Common myeloid progenitor, CD34-positive (primary cell): ENCODE results near the gene PLCL1.

ENCODE experiments used
- CTCF ChIA-PET: fragments of 350-600 bp; sonication (Branson Sonifier 250); formaldehyde crosslinking; loops from one replicate; lab custom pipeline; 2021; ENCODE audit warnings: antibody characterized with exemption; lab: Charles Lee
- POLR2A ChIA-PET: fragments of 350-600 bp; sonication (Branson Sonifier 250); formaldehyde crosslinking; loops from one replicate; lab custom pipeline; 2021; ENCODE audit warnings: antibody characterized with exemption; lab: Charles Lee
- DNase-seq, 3 donors: peaks; one replicate each; pipeline versions ENCODE4 v3.0.0 to v3.0.0-alpha.2; 2013
- H3K27ac ChIP-seq, 2 experiments: 1 replicate in 1 of 2; 2 replicates in 1 of 2; pipeline ENCODE4 v1.7.0; 2013; ENCODE audit warnings: inconsistent platforms in 2 of 2, low read length in 2 of 2, mild to moderate bottlenecking in 2 of 2, low read depth in 1 of 2, moderate library complexity in 1 of 2; ENCODE audit not compliant: severe bottlenecking in 2 of 2, insufficient read depth in 1 of 2, poor library complexity in 1 of 2
- H3K27me3 ChIP-seq, 5 experiments: replicated peaks in 2 of 5; 1 replicate in 3 of 5; 2 replicates in 2 of 5; pipeline versions ENCODE4 v1.6.1 to v1.7.0; 2013; ENCODE audit warnings: low read length in 4 of 5, mild to moderate bottlenecking in 2 of 5, moderate library complexity in 2 of 5, inconsistent platforms in 1 of 5; ENCODE audit not compliant: insufficient read depth in 5 of 5, control insufficient read depth in 4 of 5
- H3K36me3 ChIP-seq, 4 experiments: 1 replicate in 2 of 4; 2 replicates in 2 of 4; pipeline versions ENCODE4 v1.6.1 to v1.7.0; 2013; ENCODE audit warnings: low read length in 3 of 4, control low read depth in 1 of 4, mild to moderate bottlenecking in 1 of 4; ENCODE audit not compliant: control insufficient read depth in 4 of 4, insufficient read depth in 4 of 4
- H3K4me1 ChIP-seq, 4 experiments: 1 replicate in 3 of 4; 2 replicates in 1 of 4; pipeline versions ENCODE4 v1.6.1 to v1.7.1; 2013; ENCODE audit warnings: low read length in 3 of 4, mild to moderate bottlenecking in 3 of 4, control low read depth in 1 of 4, inconsistent platforms in 1 of 4, moderate library complexity in 1 of 4; ENCODE audit not compliant: control insufficient read depth in 4 of 4, insufficient read depth in 4 of 4; ENCODE audit errors: control extremely low read depth in 1 of 4
- H3K4me3 ChIP-seq, 7 experiments: 1 replicate in 4 of 7; 2 replicates in 3 of 7; pipeline versions ENCODE4 v1.5.1 to v1.7.0; 2013; ENCODE audit warnings: mild to moderate bottlenecking in 7 of 7, low read length in 6 of 7, moderate library complexity in 6 of 7, inconsistent platforms in 2 of 7, low read depth in 2 of 7, control low read depth in 1 of 7; ENCODE audit not compliant: insufficient read depth in 4 of 7, control insufficient read depth in 1 of 7; ENCODE audit errors: extremely low read depth in 1 of 7
- H3K9me3 ChIP-seq, 5 experiments: 1 replicate in 4 of 5; 2 replicates in 1 of 5; pipeline versions ENCODE4 v1.6.1 to v1.7.1; 2013; ENCODE audit warnings: low read length in 4 of 5, mild to moderate bottlenecking in 2 of 5, inconsistent platforms in 1 of 5, low read depth in 1 of 5, moderate library complexity in 1 of 5; ENCODE audit not compliant: control insufficient read depth in 4 of 5, insufficient read depth in 2 of 5; ENCODE audit errors: control extremely low read depth in 1 of 5
- WGBS: methylation state at CpG from one replicate; pipeline ENCODE4 v1.1.5; 2013; ENCODE audit not compliant: insufficient coverage; 5-methylcytosine and 5-hydroxymethylcytosine counted together

Gene PLCL1

DNA sequence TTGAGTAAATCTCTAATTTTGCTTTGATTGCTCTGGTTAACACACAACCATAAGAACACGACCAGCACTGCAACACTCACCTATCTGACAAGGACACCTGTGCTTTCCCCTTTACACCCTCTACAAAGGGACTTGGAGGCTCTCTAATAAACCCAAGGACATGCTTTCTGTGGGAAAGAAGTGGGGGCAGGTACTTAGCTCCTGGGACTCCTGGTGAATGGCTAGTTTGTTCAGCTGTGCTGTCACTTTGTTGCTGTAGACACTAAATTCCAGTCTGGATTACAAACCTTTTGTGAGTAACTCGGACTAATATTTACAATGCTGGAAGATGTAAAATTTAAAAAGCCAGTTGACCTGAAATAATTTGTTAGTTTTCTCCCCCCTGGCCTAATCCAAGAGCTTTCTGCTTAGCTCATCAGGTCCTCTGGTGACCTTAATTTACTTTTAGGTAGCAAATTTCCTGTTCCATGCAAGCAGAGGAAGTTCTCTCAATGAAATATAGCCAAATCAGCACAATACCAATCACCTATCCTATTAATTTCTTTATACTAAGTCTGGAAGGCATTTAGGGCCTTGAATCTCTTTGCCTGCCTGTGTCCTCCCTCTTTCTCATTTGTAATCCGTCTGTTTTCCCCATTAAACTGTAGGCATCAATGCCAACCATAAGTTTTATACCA, 67.5 kb downstream of the PLCL1 start:
- 100% methylated on average over 2 of the region's 3 CpGs for WGBS
- peaks cover 5 to 12% (median 9%) of the 10 kb centered on the region in 4 experiments for H3K4me1 ChIP-seq

DNA sequence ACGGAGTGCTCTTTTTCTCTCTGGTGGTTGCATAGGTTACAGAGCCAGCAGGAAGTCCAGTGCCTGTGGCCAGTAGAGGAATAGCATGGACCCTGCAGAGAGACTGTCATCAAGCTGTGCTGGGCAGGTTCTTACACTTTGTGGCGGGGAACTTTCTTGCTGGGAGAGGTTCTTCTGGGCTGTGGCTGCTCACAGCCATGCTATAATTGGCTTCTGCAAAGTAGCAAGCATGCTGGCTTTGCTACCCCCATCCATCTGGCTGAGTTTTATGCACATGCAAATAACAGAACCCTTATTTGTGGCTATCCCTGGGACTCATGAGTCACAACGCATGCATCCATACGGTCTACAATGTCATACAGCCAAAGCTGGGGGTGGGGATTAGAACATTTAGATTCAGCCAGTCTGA, 68.9 kb downstream of the PLCL1 start:
- peaks cover 5 to 12% (median 9%) of the 10 kb centered on the region in 4 experiments for H3K4me1 ChIP-seq
- WGBS, result 77% methylated on average over 4 of the region's 4 CpGs
- DNase-seq, result no peak
- no peaks in the 10 kb centered on the region for H3K9me3 ChIP-seq
- CTCF ChIA-PET, result no interaction called here
- H3K27ac ChIP-seq, result no peak overlapping the region
- no peak overlapping the region for H3K4me3 ChIP-seq
- no peaks in the 10 kb centered on the region for H3K27me3 ChIP-seq
- H3K36me3 ChIP-seq, result no peaks in the 10 kb centered on the region
- POLR2A ChIA-PET, result no interaction called here

More for the DNA sequence above, 67.5 kb downstream of the PLCL1 start:
- no peak for DNase-seq
- Histone ChIP-seq H3K9me3 (no peaks in the 10 kb centered on the region), H3K27me3 (no peaks in the 10 kb centered on the region), H3K4me3 (no peak overlapping the region), H3K27ac (no peak overlapping the region), H3K36me3 (no peaks in the 10 kb centered on the region)
- ChIA-PET CTCF (no interaction called here), POLR2A (no interaction called here)

DNA sequence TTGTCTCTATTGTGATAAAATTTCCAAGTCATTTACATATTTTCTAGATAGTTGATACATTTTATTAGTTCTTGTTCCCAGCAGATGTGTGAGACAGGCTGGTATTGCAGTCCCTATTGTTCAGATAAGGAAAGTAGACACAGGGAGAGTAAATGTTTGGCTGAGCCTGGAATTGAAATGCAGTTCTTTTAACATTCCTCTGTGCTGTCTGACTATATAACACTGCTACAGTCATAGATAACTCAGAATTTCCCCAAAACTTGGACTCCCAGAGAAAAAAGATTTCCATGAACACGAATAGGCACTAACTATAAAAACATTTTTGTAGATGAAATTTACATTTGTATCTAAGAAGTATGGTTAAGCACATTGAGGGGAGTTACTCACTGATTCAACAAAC, 71.4 kb downstream of the PLCL1 start:
- CTCF ChIA-PET, result interaction anchor here (0.6 kb wide), 1 partner anchor 14 kb away, joined by 3 read pairs; no protein-coding TSS in a partner anchor
- H3K9me3 ChIP-seq, result no peaks in the 10 kb centered on the region
- POLR2A ChIA-PET, result interaction anchor here (0.7 kb wide), 1 partner anchor 554 kb away, joined by 3 read pairs; no protein-coding TSS in a partner anchor

DNA sequence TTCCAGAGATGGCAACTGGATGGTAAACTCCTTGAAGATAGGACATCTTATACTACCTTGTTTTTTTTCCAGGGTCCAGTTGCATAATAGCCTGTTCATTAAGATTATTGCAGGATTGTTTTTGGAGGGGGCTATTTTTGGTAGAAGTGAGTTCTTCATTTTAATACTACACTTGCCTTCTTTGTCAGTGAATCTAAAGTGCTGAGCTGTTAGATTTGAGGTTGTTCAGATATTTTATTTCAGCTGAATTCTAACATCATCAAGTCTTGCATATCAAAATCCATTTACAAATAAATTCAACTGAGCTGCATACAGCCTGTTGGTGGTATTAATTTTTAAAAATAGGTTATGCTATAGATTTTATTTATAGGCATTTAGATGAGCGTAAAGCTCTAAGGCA, 72.1 kb downstream of the PLCL1 start:
- no peak for DNase-seq
- no peaks in the 10 kb centered on the region for H3K4me1 ChIP-seq
- no peak overlapping the region for H3K4me3 ChIP-seq
- no peaks in the 10 kb centered on the region for H3K9me3 ChIP-seq
- H3K27me3 ChIP-seq, result no peaks in the 10 kb centered on the region
- H3K36me3 ChIP-seq, result no peaks in the 10 kb centered on the region
- CTCF ChIA-PET, result no interaction called here
- no peak overlapping the region for H3K27ac ChIP-seq
- POLR2A ChIA-PET, result no interaction called here
- WGBS, result 100% methylated on average over 1 of the region's 1 CpG

More for the DNA sequence above, 71.4 kb downstream of the PLCL1 start:
- Histone ChIP-seq H3K27ac (no peak overlapping the region), H3K4me1 (no peaks in the 10 kb centered on the region), H3K4me3 (no peak overlapping the region), H3K27me3 (no peaks in the 10 kb centered on the region), H3K36me3 (no peaks in the 10 kb centered on the region)
- DNase-seq, result no peak
- no CpG with 5 or more reads among the region's 1 CpG for WGBS

DNA sequence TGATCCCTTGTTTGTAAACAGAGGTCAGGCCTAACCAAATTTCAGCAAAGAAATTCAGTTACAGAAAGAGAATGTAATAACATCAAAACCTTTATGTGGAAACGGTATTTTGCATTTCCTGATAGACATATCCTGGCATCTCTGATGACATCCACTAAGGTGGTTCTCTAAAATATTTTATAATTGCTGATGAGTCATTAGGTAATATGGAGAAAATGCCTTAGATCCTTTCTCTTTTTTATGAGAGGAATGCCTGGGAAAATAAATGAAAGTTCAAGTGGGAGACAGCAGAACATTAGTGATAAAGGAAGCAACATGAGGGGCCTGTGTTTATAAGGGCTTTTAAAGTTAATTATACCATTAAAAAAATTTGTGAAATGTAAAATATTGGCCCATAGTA, 72.6 kb downstream of the PLCL1 start:
- POLR2A ChIA-PET, result no interaction called here
- no peak for DNase-seq

DNA sequence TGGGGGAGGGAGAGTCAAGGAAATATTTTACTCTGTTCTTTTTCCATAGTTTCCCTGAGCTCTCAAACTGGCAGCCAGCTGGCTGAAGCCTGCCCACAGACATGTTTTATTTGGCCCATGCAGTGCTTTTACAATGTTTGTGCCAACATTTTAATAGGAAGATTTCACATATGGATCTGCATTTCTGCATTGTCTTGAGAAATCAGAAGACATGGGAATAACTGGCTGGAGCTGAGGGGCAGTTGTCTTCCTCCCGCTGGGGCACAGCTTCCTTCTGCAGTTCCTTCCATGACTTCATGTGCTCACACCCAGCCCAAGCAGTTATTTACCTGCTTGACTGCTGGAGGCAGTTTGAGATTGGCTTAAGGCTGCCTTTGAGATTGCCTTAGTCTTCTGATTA, 74.4 kb downstream of the PLCL1 start:
- ChIA-PET CTCF (interaction anchor here (1.0 to 1.7 kb wide), 2 partner anchors 9 to 25 kb away, joined by 4 to 6 read pairs; no protein-coding TSS in a partner anchor), POLR2A (no interaction called here)
- Histone ChIP-seq H3K27me3 (no peaks in the 10 kb centered on the region), H3K36me3 (no peaks in the 10 kb centered on the region), H3K4me3 (no peak overlapping the region), H3K9me3 (no peaks in the 10 kb centered on the region), H3K4me1 (no peaks in the 10 kb centered on the region), H3K27ac (no peak overlapping the region)
- WGBS, result no CpG with 5 or more reads among the region's 1 CpG
- DNase-seq, result no peak

More for the DNA sequence above, 72.6 kb downstream of the PLCL1 start:
- H3K27ac ChIP-seq, result no peak overlapping the region
- no peaks in the 10 kb centered on the region for H3K9me3 ChIP-seq
- no peaks in the 10 kb centered on the region for H3K36me3 ChIP-seq
- no CpG with 5 or more reads among the region's 1 CpG for WGBS
- CTCF ChIA-PET, result no interaction called here
- H3K4me1 ChIP-seq, result no peaks in the 10 kb centered on the region
- H3K4me3 ChIP-seq, result no peak overlapping the region
- H3K27me3 ChIP-seq, result no peaks in the 10 kb centered on the region

DNA sequence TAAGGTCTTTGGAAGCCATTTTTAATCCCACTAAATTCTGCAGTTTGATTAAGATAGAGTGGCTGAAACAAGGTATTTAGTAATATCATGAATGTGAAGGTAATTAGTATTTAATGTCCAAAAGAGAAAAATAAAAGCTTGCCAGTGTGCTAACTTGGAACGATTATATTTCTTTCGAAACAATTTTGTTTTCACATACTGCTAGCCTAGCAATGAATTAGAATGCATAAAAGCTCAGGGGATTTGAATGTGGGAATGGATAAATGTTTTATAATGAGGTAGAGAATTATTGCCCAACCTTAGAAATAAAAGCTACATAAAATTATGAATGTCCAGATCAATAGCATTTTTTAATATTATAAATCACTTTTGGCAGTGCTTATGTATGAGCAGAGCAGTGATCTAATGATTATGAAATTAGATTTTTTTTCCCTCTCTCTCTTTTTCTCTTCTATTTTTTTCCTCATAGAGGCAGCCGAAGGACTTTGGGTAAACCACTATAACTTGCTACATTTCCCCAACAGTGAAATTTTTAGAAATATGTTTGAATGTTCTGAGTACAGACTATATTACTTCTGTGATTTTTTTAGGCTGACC, 75.5 kb downstream of the PLCL1 start:
- Histone ChIP-seq H3K4me3 (no peak overlapping the region), H3K9me3 (no peaks in the 10 kb centered on the region), H3K27ac (no peak overlapping the region), H3K36me3 (no peaks in the 10 kb centered on the region), H3K4me1 (no peaks in the 10 kb centered on the region), H3K27me3 (no peaks in the 10 kb centered on the region)
- WGBS, result 100% methylated on average over 2 of the region's 3 CpGs
- no peak for DNase-seq
- ChIA-PET POLR2A (no interaction called here), CTCF (interaction anchor here (1.7 kb wide), 1 partner anchor 10 kb away, joined by 6 read pairs; no protein-coding TSS in a partner anchor)
